Urinary bladder (tissue), 4 donors: ENCODE results near the gene SRGAP3. TPM values are rescaled to one million over a fixed set of nuclear protein-coding genes. Genes with fewer than 3 reads are reported as not detected.

ENCODE experiments used
- DNase-seq: peaks from one replicate; pipeline ENCODE4 v3.0.0-alpha.2; 2015; ENCODE audit errors: extremely low spot score
- H3K27ac ChIP-seq: one replicate; pipeline ENCODE4 v1.5.1; 2013; ENCODE audit warnings: low read depth, mild to moderate bottlenecking, moderate library complexity
- H3K36me3 ChIP-seq: one replicate; pipeline ENCODE4 v1.6.1; 2013; ENCODE audit warnings: mild to moderate bottlenecking, moderate library complexity; ENCODE audit not compliant: insufficient read depth
- H3K4me1 ChIP-seq: one replicate; pipeline ENCODE4 v1.6.1; 2013; ENCODE audit warnings: mild to moderate bottlenecking, moderate library complexity; ENCODE audit not compliant: insufficient read depth
- H3K4me3 ChIP-seq: one replicate; pipeline ENCODE4 v1.5.1; 2013; ENCODE audit warnings: low read depth, low read length
- WGBS: extraction: QIAGEN DNeasy Blood & Tissue Kit; methylation state at CpG from one replicate; pipeline ENCODE4 v1.1.7; 2013; 5-methylcytosine and 5-hydroxymethylcytosine counted together
- polyA plus RNA-seq: library from polyadenylated mRNA; stranded (reverse); fragments of 200-250 nt; gene quantifications from one replicate; pipeline ENCODE4 v1.2.3, GENCODE V29; 2013
- total RNA-seq: library from RNA; depleted of rRNA; stranded (reverse); fragments of >200 nt; gene quantifications from one replicate; pipeline ENCODE4 v1.2.3, GENCODE V29; 2014
- donor health status: healthy with polysubstance abuse.
- donor health status: healthy.

The SRGAP3 gene
- total and polyA plus RNA-seq, 2 donors, result 3.1 to 21.4 TPM

- peaks cover 4% of the 10 kb centered on the region for H3K4me1 ChIP-seq
- 31% methylated on average over 5 of the region's 5 CpGs for WGBS
- DNase-seq, result no peak
- H3K36me3 ChIP-seq, result no peaks in the 10 kb centered on the region
- H3K4me3 ChIP-seq, result no peak overlapping the region
- no peak overlapping the region for H3K27ac ChIP-seq
Observed at GRCh38 chr3:9141928-9142289, 107.5 kb downstream of the SRGAP3 start.

- Histone ChIP-seq H3K4me3 (no peak overlapping the region), H3K4me1 (peaks cover 4% of the 10 kb centered on the region), H3K36me3 (no peaks in the 10 kb centered on the region), H3K27ac (no peak overlapping the region)
- DNase-seq, result no peak
- WGBS, result over 99% methylated on average over 4 of the region's 4 CpGs
Observed at GRCh38 chr3:9139366-9139765, 110.1 kb downstream of the SRGAP3 start.

GRCh38 chr3:9137676-9138075 lies 111.8 kb downstream of the SRGAP3 start:
- WGBS, result 60% methylated on average over 4 of the region's 4 CpGs

GRCh38 chr3:9136746-9137465 lies 112.5 kb downstream of the SRGAP3 start:
- peaks cover 4% of the 10 kb centered on the region for H3K4me1 ChIP-seq
- H3K4me3 ChIP-seq, result no peak overlapping the region
- no peaks in the 10 kb centered on the region for H3K36me3 ChIP-seq
- DNase-seq, result no peak
- no peak overlapping the region for H3K27ac ChIP-seq
- 85% methylated on average over 12 of the region's 12 CpGs for WGBS

More at GRCh38 chr3:9137676-9138075, 111.8 kb downstream of the SRGAP3 start:
- H3K4me1 ChIP-seq, result peaks cover 4% of the 10 kb centered on the region
- no peak overlapping the region for H3K27ac ChIP-seq
- DNase-seq, result no peak
- H3K4me3 ChIP-seq, result no peak overlapping the region
- H3K36me3 ChIP-seq, result no peaks in the 10 kb centered on the region

GRCh38 chr3:9135930-9136525 lies 113.4 kb downstream of the SRGAP3 start:
- WGBS, result 16% methylated on average over 53 of the region's 56 CpGs
- no peaks in the 10 kb centered on the region for H3K36me3 ChIP-seq
- peaks cover 2% of the 10 kb centered on the region for H3K4me1 ChIP-seq
- H3K27ac ChIP-seq, result no peak overlapping the region
- no peak for DNase-seq
- H3K4me3 ChIP-seq, result peak overlapping the region; percentile 34

GRCh38 chr3:9135526-9135925 lies 113.9 kb downstream of the SRGAP3 start:
- H3K27ac ChIP-seq, result no peak overlapping the region
- DNase-seq, result no peak
- no peaks in the 10 kb centered on the region for H3K36me3 ChIP-seq
- H3K4me1 ChIP-seq, result peaks cover 2% of the 10 kb centered on the region
- 90% methylated on average over 6 of the region's 6 CpGs for WGBS
- no peak overlapping the region for H3K4me3 ChIP-seq

- Histone ChIP-seq H3K4me1 (peaks cover 2% of the 10 kb centered on the region), H3K27ac (no peak overlapping the region), H3K36me3 (no peaks in the 10 kb centered on the region), H3K4me3 (no peak overlapping the region)
- DNase-seq, result no peak
- 57% methylated on average over 3 of the region's 3 CpGs for WGBS
Observed at GRCh38 chr3:9133656-9134055, 115.8 kb downstream of the SRGAP3 start.

GRCh38 chr3:9130345-9131305 lies 118.8 kb downstream of the SRGAP3 start:
- no peak for DNase-seq
- no peak overlapping the region for H3K4me3 ChIP-seq
- no peak overlapping the region for H3K27ac ChIP-seq
- H3K36me3 ChIP-seq, result no peaks in the 10 kb centered on the region
- H3K4me1 ChIP-seq, result peaks cover 2% of the 10 kb centered on the region
- 47% methylated on average over 8 of the region's 8 CpGs for WGBS

GRCh38 chr3:9129365-9129764 lies 120.1 kb downstream of the SRGAP3 start:
- Histone ChIP-seq H3K36me3 (no peaks in the 10 kb centered on the region), H3K4me1 (peaks cover 2% of the 10 kb centered on the region), H3K4me3 (no peak overlapping the region), H3K27ac (no peak overlapping the region)
- WGBS, result 71% methylated on average over 2 of the region's 2 CpGs
- no peak for DNase-seq

GRCh38 chr3:9125278-9125951 lies 124.0 kb downstream of the SRGAP3 start:
- no peak for DNase-seq
- Histone ChIP-seq H3K27ac (no peak overlapping the region), H3K4me3 (no peak overlapping the region), H3K36me3 (no peaks in the 10 kb centered on the region), H3K4me1 (peaks cover 2% of the 10 kb centered on the region)
- 50% methylated on average over 7 of the region's 7 CpGs for WGBS

- WGBS, result 92% methylated on average over 15 of the region's 15 CpGs
- no peak overlapping the region for H3K27ac ChIP-seq
- H3K4me3 ChIP-seq, result no peak overlapping the region
- H3K36me3 ChIP-seq, result no peaks in the 10 kb centered on the region
- no peak for DNase-seq
- H3K4me1 ChIP-seq, result peaks cover 2% of the 10 kb centered on the region
Observed at GRCh38 chr3:9124730-9125129, 124.7 kb downstream of the SRGAP3 start.

GRCh38 chr3:9123840-9124239 lies 125.6 kb downstream of the SRGAP3 start:
- 72% methylated on average over 4 of the region's 4 CpGs for WGBS
- no peak for DNase-seq
- Histone ChIP-seq H3K36me3 (no peaks in the 10 kb centered on the region), H3K4me1 (peaks cover 2% of the 10 kb centered on the region), H3K4me3 (no peak overlapping the region), H3K27ac (no peak overlapping the region)

- no peaks in the 10 kb centered on the region for H3K36me3 ChIP-seq
- no peak overlapping the region for H3K27ac ChIP-seq
- no peak overlapping the region for H3K4me3 ChIP-seq
- peaks cover 2% of the 10 kb centered on the region for H3K4me1 ChIP-seq
- WGBS, result 86% methylated on average over 7 of the region's 7 CpGs
- no peak for DNase-seq
Observed at GRCh38 chr3:9122732-9123364, 126.6 kb downstream of the SRGAP3 start.
